ENCODE measurements around the gene DUSP3. TPM values are rescaled to one million over a fixed set of nuclear protein-coding genes. Genes with fewer than 3 reads are reported as not detected.

Gene DUSP3
- total RNA-seq, 1 experiment from 2014 or later: 16.9 TPM

- Histone ChIP-seq H2BK15ac (ENCODE audit: low read depth, low read length) (no peak overlapping the region), H3K4me1 (ENCODE audit: insufficient read depth, low read length) (no peaks in the 10 kb centered on the region; the same call in 1 of the 2 replicates), H4K91ac (ENCODE audit: insufficient read length, low read depth, low read length) (no peak overlapping the region), H3K4me2 (ENCODE audit: insufficient read depth, insufficient read length, low read length) (no peak overlapping the region), H2BK20ac (ENCODE audit: low read depth, low read length, poor library complexity, severe bottlenecking) (no peak overlapping the region), H4K8ac (replicated peaks; ENCODE audit: insufficient read length, low read depth, low read length) (no peak overlapping the region), H2BK12ac (ENCODE audit: insufficient read length, low read depth, low read length) (no peak overlapping the region), H4K5ac (ENCODE audit: insufficient read length, low read depth, low read length) (no peak overlapping the region), H3K14ac (ENCODE audit: insufficient read depth, low read length) (no peak overlapping the region), H3K23me2 (ENCODE audit: insufficient read length, low read depth, low read length, poor library complexity, severe bottlenecking) (peaks cover 4% of the 10 kb centered on the region), H3K9me3 (ENCODE audit: control insufficient read depth, low read depth, low read length) (no peaks in the 10 kb centered on the region), H3K4ac (ENCODE audit: low read depth, low read length) (no peak overlapping the region), H3T11ph (ENCODE audit: low read length) (no peak overlapping the region), H2AFZ (ENCODE audit: low read length) (no peak overlapping the region), H3K27me3 (ENCODE audit: insufficient read depth, low read length) (no peaks in the 10 kb centered on the region), H3K18ac (ENCODE audit: insufficient read length, low read depth, low read length) (no peak overlapping the region), H3K9ac (ENCODE audit: extremely low read depth, insufficient read length, low read length) (no peak overlapping the region), H3K27ac (ENCODE audit: insufficient read length, low read depth, low read length) (no peak overlapping the region), H2BK5ac (ENCODE audit: insufficient read length, low read length) (no peak overlapping the region), H2AK5ac (ENCODE audit: insufficient read length, low read length) (no peak overlapping the region), H3K23ac (ENCODE audit: insufficient read length, low read depth, low read length) (no peak overlapping the region), H4K20me1 (ENCODE audit: control insufficient read depth, insufficient read depth, insufficient read length) (no peaks in the 10 kb centered on the region), H3K56ac (ENCODE audit: insufficient read length, low read depth, low read length) (no peak overlapping the region), H2BK120ac (ENCODE audit: low read depth, low read length, poor library complexity, severe bottlenecking) (no peak overlapping the region), H3K79me1 (ENCODE audit: insufficient read depth, low read depth, low read length, poor library complexity, severe bottlenecking) (no peaks in the 10 kb centered on the region), H3K79me2 (ENCODE audit: insufficient read depth, low read length) (no peaks in the 10 kb centered on the region)
- Mint-ChIP-seq H3K27ac (no peak overlapping the region), H3K4me3 (no peak overlapping the region), H3K27me3 (ENCODE audit: low read depth) (peaks cover 7% of the 10 kb centered on the region), H3K4me1 (peaks cover 28 to 33% of the 10 kb centered on the region in 2 experiments), H3K36me3 (ENCODE audit: insufficient read depth in 1 of 3, low read depth in 3 of 3) (no peaks in the 10 kb centered on the region), H3K9me3 (no peaks in the 10 kb centered on the region; a peak in 1 of 5 replicates)
- no peak for TF ChIP-seq CTCF (conservative IDR thresholded peaks at IDR 0.05)
- DNase-seq: no peak
- WGBS (ENCODE audit: extremely low coverage, insufficient read length, low lambda C conversion rate): no CpG with 5 or more reads among the region's 8 CpGs
Observed at GRCh38 chr17:43722870-43723665, 55.7 kb downstream of the DUSP3 start.
